Sigmoid colon (tissue), 4 donors: ENCODE measurements around the gene RGS9.

Source experiments
- CTCF ChIP-seq, 4 experiments: fragments of 450-650 bp in 3 of 4; fragments of 200-600 bp in 1 of 4; IDR thresholded peaks; one replicate each; pipeline ENCODE4 v1.5.1; 2016 to 2019; ENCODE audit warnings: antibody characterized with exemption in 4 of 4, mild to moderate bottlenecking in 3 of 4, moderate library complexity in 2 of 4
- POLR2A ChIP-seq, 2 donors: fragments of 450-650 bp; IDR thresholded peaks; one replicate each; pipeline ENCODE4 v1.6.1; 2016; ENCODE audit warnings: antibody characterized with exemption in 2 of 2, mild to moderate bottlenecking in 2 of 2, moderate library complexity in 2 of 2
- POLR2AphosphoS5 ChIP-seq, 4 donors: sonication (generic); formaldehyde crosslinking; IDR thresholded peaks; one replicate each; pipeline ENCODE4 v1.6.1; 2017; ENCODE audit warnings: antibody characterized with exemption in 4 of 4

- TF ChIP-seq POLR2A (IDR thresholded peaks at IDR 0.05), result no peak
- TF ChIP-seq CTCF (IDR thresholded peaks at IDR 0.05), result no peak
- no peak for TF ChIP-seq POLR2AphosphoS5 (IDR thresholded peaks at IDR 0.05)
These were observed 5.9 kb upstream of the RGS9 start for GRCh38 chr17:65131240-65131639.
